Heart left ventricle (tissue), 16 donors: ENCODE results near the gene RIPK1. TPM values are rescaled to one million over a fixed set of nuclear protein-coding genes. Genes with fewer than 3 reads are reported as not detected.
"Not testable (repeated sequence)": the region's sequence is repeated elsewhere in the genome, so short reads cannot be mapped to it uniquely, and the experiment has no call there.

Experiments
- ATAC-seq, 4 donors: fragments of 200-7000 bp; cut with Tn5 transposase; one replicate each; pipeline ENCODE4 v1.9.1; 2020 to 2022; ENCODE audit warnings: moderate library complexity in 4 of 4, mild to moderate bottlenecking in 3 of 4, moderate number of reproducible peaks in 1 of 4
- DNase-seq, 5 donors: peaks; one replicate each; pipeline ENCODE4 v3.0.0-alpha.2; 2020
- H3K27ac ChIP-seq, 12 donors: fragments of 200-600 bp; sonication (generic) in 4 of 12; one replicate each; pipeline versions ENCODE4 v1.5.0 to v1.8.0; 2016 to 2022; ENCODE audit warnings: mild to moderate bottlenecking in 2 of 12
- H3K27me3 ChIP-seq, 9 donors: fragments of 200-600 bp; sonication (generic) in 2 of 9; one replicate each; pipeline versions ENCODE4 v1.5.1 to v1.8.0; 2016 to 2022; ENCODE audit warnings: mild to moderate bottlenecking in 3 of 9
- H3K36me3 ChIP-seq, 9 donors: fragments of 200-600 bp; sonication (generic) in 2 of 9; one replicate each; pipeline versions ENCODE4 v1.5.0 to v1.8.0; 2018 to 2022; ENCODE audit warnings: mild to moderate bottlenecking in 2 of 9
- H3K4me1 ChIP-seq, 12 donors: fragments of 200-600 bp; sonication (generic) in 4 of 12; one replicate each; pipeline versions ENCODE4 v1.5.0 to v1.8.0; 2016 to 2022; ENCODE audit warnings: mild to moderate bottlenecking in 3 of 12
- H3K4me3 ChIP-seq, 12 donors: fragments of 200-600 bp; sonication (generic) in 4 of 12; one replicate each; pipeline versions ENCODE4 v1.5.0 to v1.8.0; 2017 to 2022; ENCODE audit warnings: mild to moderate bottlenecking in 9 of 12, moderate library complexity in 4 of 12
- H3K9me3 ChIP-seq, 12 donors: fragments of 200-600 bp; sonication (generic) in 4 of 12; one replicate each; pipeline versions ENCODE4 v1.5.0 to v1.8.0; 2016 to 2022; ENCODE audit warnings: mild to moderate bottlenecking in 1 of 12
- CTCF ChIP-seq, 12 donors: fragments of 200-600 bp; sonication (generic) in 4 of 12; IDR thresholded peaks; one replicate each; pipeline versions ENCODE4 v1.5.0 to v1.8.0; 2018 to 2022; ENCODE audit warnings: antibody characterized with exemption in 12 of 12, mild to moderate bottlenecking in 5 of 12
- POLR2A ChIP-seq, 2 donors: fragments of 450-650 bp; IDR thresholded peaks; one replicate each; pipeline ENCODE4 v1.6.1; 2017; ENCODE audit warnings: antibody characterized with exemption in 2 of 2, mild to moderate bottlenecking in 2 of 2, moderate library complexity in 2 of 2
- WGBS, 4 donors: extraction: QIAGEN DNeasy Blood & Tissue Kit in 2 of 4; methylation state at CpG; one replicate each; pipeline versions ENCODE4 v1.1.5 to v1.1.7; 2013 to 2018; 5-methylcytosine and 5-hydroxymethylcytosine counted together
- intact Hi-C, 10 donors: fragments of 100-400 bp; cut with DNase I; formaldehyde crosslinking; loops; one replicate each; pipeline versions ENCODE4 v1.11.1 to v1.14.2; 2022
- polyA plus RNA-seq, 2 donors: library from polyadenylated mRNA; stranded (reverse); fragments of 200-250 nt; gene quantifications; one replicate each; pipeline ENCODE4 v1.2.3, GENCODE V29; 2013
- total RNA-seq, 9 donors: library from RNA; depleted of rRNA in 2 of 9; stranded (reverse); fragments of >200 nt in 2 of 9; fragmentation: NEBNext Ultra II Directional in 3 of 9; extraction: Animal tissue kit (Norgen Biotek cat#: 25700) in 3 of 9; gene quantifications; one replicate each; pipeline versions ENCODE4 v1.1.0 to v1.2.4, GENCODE V29; 2016 to 2023
- donor health status: ischemic (EF 13 %, LVEDD 7.1; RV severe dilation, severe dysfunction).
- donor health status: healthy with polysubstance abuse.
- donor health status: DM: no; HTN: yes; CAD: no.
- donor health status: DM: no; HTN: no; CAD: no.
- donor health status: ischemic (EF 25% LVEDD 6.9; RV normal size, moderate dysfunction).
- donor health status: ischemic (EF 25% LVEDD 5.7; RV mildly dilated, moderate dysfunction).
- donor health status: healthy.
- donor health status: DM: yes; HTN: yes; CAD: no.
- donor health status: ischemic (EF 35%, LVEDD 5.7; RV mildly dilated, moderate dysfunction).
- donor health status: nonischemic (EF 11% LVEDD 7.7; RV severe dilation, severe dysfunction).
- donor health status: DM: yes; HTN: yes; CAD: no.
- donor health status: PGD.
- donor health status: ischemic (EF 29% LVEDD 5.4; RV normal size, mild dysfunction).
- donor health status: nonischemic (EF 23%, LVEDD 6.1; RV moderate dilation, normal function).

Gene RIPK1
- total and polyA plus RNA-seq, 11 donors: 5.3 to 16.3 (median 7.1) TPM

GRCh38 chr6:3075772-3076113 lies 7.4 kb downstream of the RIPK1 start:
- intact Hi-C loops: no loop called here
- Histone ChIP-seq H3K4me3 (no peak overlapping the region), H3K27me3 (no peaks in the 10 kb centered on the region), H3K36me3 (peaks cover 0 to 67% (median 39%) of the 10 kb centered on the region in 9 donors), H3K4me1 (peaks cover 0 to 40% (median 14%) of the 10 kb centered on the region in 12 donors), H3K9me3 (no peaks in the 10 kb centered on the region), H3K27ac (no peak overlapping the region)
- DNase-seq: no peak
- TF ChIP-seq POLR2A (IDR thresholded peaks at IDR 0.05) (no peak), CTCF (IDR thresholded peaks at IDR 0.05) (no peak)
- 73 to 80% (median 77%) methylated on average over 4 of the region's 4 CpGs for WGBS, 4 donors
- no peak for ATAC-seq

GRCh38 chr6:3076320-3076719 lies 8.0 kb downstream of the RIPK1 start:
- DNase-seq (no peak), ATAC-seq (no peak)
- Histone ChIP-seq H3K4me3 (no peak overlapping the region), H3K27ac (no peak overlapping the region), H3K27me3 (no peaks in the 10 kb centered on the region), H3K4me1 (peaks cover 0 to 37% (median 12%) of the 10 kb centered on the region in 12 donors), H3K9me3 (no peaks in the 10 kb centered on the region), H3K36me3 (peaks cover 0 to 70% (median 45%) of the 10 kb centered on the region in 9 donors)
- whole genome bisulfite sequencing, 4 donors: 89 to 98% (median 96%) methylated on average over 3 of the region's 3 CpGs
- no peak for TF ChIP-seq CTCF (IDR thresholded peaks at IDR 0.05)
- intact Hi-C loops: no loop called here

GRCh38 chr6:3077430-3077829 lies 9.1 kb downstream of the RIPK1 start:
- no peak for DNase-seq
- no peak for TF ChIP-seq POLR2A (IDR thresholded peaks at IDR 0.05)
- TF ChIP-seq CTCF (IDR thresholded peaks at IDR 0.05): no peak
- Histone ChIP-seq H3K4me1 (peaks cover 0 to 38% (median 12%) of the 10 kb centered on the region in 12 donors), H3K9me3 (no peaks in the 10 kb centered on the region), H3K27me3 (no peaks in the 10 kb centered on the region), H3K36me3 (peaks cover 0 to 73% (median 54%) of the 10 kb centered on the region in 9 donors), H3K4me3 (no peak overlapping the region), H3K27ac (no peak overlapping the region)
- no peak for ATAC-seq
- intact Hi-C loops: no loop called here
- 87 to 95% (median 91%) methylated on average over 9 of the region's 9 CpGs for WGBS, 4 donors

- H3K27ac ChIP-seq, intact Hi-C loops, H3K27me3 ChIP-seq, DNase-seq, H3K4me3 ChIP-seq, H3K9me3 ChIP-seq, ATAC-seq: not testable (repeated sequence)
- 96 to 99% (median 97%) methylated on average over 8 of the region's 8 CpGs for WGBS, 4 donors
- H3K36me3 ChIP-seq: peaks cover 0 to 75% (median 69%) of the 10 kb centered on the region in 9 donors
- H3K4me1 ChIP-seq: peaks cover 0 to 34% (median 11%) of the 10 kb centered on the region in 12 donors
Observed at GRCh38 chr6:3078952-3079351, 10.7 kb downstream of the RIPK1 start.

GRCh38 chr6:3079682-3080081 lies 11.4 kb downstream of the RIPK1 start:
- Histone ChIP-seq H3K36me3 (peaks cover 0 to 79% (median 75%) of the 10 kb centered on the region in 9 donors), H3K4me3 (no peak overlapping the region), H3K9me3 (no peaks in the 10 kb centered on the region), H3K27ac (no peak overlapping the region), H3K27me3 (no peaks in the 10 kb centered on the region), H3K4me1 (peaks cover 0 to 29% (median 11%) of the 10 kb centered on the region in 12 donors)
- ATAC-seq: no peak
- intact Hi-C loops: no loop called here
- WGBS, 4 donors: 96 to 100% (median 99%) methylated on average over 1 of the region's 1 CpG
- no peak for TF ChIP-seq POLR2A (IDR thresholded peaks at IDR 0.05)
- TF ChIP-seq CTCF (IDR thresholded peaks at IDR 0.05): no peak
- DNase-seq: no peak
